Stimulated activated CD4-positive, alpha-beta T cell treated with anti-CD3 and anti-CD28 coated beads, Interleukin-12 subunit alpha, Interleukin-12 subunit beta, amount 100 ng/mL, for 4 hours (primary cell): ENCODE data around the gene CXorf38.
"Not testable (repeated sequence)": the region's sequence is repeated elsewhere in the genome, so short reads cannot be mapped to it uniquely, and the experiment has no call there.

ENCODE experiments used
- DNase-seq: peaks from one replicate; pipeline ENCODE4 v3.0.0-alpha.2; 2020

CXorf38 gene

DNA sequence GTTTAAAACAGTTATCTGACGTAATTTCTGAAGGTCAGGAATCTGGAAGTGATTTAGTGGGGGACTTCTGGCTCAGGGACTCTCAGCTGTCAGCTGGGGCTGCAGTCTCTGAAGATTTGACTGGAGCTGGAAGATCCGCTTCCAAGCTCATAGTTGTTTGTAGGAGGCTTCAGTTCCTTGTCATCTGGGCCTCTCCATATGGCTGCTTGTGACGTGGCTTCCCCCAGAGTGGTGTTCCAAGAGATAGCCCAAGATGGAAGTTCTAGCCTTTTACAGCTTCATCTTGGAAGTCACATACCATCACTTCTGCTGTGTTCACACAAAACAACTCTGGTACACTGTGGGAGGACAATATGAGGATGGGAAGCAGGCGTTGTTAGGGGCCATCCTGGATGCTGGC is 22.1 kb downstream of the CXorf38 start:
- DNase-seq: no peak

DNA sequence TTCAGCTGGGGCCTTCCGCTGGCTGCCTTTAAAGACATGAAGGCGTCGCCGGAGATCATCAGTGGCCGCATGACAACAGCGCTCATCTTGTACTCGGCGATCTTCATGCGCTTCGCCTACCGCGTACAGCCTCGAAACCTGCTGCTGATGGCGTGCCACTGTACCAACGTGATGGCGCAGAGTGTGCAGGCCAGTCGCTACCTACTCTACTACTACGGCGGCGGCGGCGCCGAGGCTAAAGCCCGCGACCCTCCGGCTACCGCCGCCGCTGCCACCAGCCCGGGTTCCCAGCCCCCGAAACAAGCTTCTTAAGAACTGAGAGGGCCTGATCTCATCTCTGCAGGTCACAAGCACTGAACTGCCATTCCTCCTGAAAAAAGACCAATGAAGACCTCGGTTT is 23.7 kb downstream of the CXorf38 start:
- DNase-seq: no peak

DNA sequence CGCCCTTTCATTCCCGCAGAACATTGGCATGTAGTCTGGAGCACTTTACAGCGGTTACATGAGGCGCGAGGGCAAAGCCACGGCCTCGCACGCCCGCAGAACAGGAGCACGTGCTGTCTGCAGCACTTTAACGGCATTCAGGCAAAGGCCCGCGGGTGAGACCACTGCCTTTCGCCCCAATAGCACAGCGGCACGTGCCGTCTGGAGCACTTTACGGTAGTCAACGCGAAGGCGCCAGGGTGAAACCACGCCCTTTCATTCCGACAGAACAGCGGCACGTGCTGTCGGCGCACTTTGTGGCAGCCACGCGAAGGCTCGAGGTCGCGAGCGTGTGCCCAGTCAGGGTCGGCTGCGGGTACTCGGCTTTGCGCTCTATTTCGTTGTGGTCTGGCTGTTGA is 24.2 kb downstream of the CXorf38 start, which contains the start of gene MPC1L:
TSS of gene MPC1L (plus strand) at position 290 of the 398 bp plus-strand sequence. CDS start 138 bp downstream, outside the sequence.
- no peak for DNase-seq

DNA sequence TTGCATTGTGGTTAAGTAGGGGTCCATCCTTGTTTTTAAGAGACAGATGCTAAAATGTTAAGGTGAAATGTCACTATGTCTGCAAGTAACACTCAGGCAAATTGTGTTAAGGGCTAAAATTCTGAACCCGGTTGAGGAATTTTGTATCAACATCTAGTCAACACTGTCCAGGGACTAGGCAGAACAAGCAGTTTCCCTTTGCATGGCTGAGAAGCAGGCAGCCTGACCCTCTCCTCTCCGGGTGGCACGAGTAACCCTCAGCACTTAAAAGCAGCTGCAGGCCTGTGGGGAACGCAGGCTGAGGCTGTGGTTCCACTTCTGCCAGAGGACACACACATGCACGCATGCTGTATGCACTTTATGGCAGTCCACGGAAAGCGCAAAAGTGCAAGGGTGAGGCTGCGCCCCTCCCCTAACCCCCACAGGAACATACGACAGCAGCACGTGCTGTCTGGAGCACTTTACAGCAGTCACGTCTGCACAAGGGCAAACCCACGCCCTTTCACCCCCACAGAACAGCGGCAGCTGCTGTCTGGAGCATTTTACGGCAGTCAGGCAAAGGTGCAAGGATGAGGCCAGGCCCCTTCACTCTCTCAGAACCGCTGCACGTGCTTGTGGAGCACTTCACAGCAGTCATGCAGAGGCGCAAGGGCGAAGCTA is 24.8 kb downstream of the CXorf38 start:
- no peak for DNase-seq

DNA sequence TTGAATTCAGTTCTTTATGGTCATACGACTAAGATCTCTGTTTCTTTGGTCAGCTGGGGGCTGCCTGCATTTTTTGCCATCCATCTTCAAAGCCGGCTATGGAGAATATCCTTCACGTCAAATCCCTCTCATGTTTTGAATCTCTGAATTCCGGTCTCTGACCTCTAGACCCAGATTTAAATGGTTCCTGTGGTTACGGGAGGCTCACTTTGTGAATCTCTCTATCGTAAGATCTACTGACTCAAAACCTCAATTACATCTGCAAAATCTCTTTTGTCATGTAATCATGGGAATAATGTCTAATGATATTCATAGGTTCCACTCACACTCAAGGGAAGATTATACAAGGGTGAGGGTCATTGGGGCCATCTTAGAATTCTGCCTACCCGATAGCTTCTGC is 29.8 kb downstream of the CXorf38 start:
- no peak for DNase-seq

DNA sequence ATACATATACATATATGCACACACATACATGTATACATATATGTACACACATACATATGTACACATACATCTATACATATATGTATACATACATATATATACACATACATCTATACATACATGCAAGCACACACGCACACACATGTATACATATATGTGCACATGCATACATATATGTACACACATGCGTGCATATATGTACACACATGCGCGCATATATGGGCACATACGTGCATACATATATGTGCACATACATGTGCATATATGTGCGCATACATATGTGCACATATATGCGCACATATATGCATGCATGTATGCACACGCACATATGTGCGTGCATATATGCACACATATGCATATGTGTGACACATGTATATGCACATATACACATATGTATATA is 31.4 kb downstream of the CXorf38 start:
- no peak for DNase-seq

DNA sequence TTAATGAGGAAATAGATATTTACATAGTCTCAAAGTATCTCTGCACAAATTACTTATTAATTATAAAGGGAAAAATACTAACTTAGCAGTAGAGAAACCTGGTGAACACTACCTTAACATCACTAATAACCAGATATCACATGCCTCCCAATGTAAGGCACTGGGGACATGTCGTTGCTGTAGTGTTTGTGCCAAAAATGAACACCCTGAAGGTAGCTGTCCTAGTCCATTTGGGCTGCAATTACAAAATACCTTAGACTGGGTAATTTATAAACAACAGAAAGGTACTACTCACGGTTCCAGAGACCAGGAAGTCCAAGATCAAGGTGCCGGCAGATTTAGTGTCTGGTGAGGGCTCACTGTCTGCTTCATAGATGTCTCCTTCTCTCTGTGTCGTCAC is 34.9 kb downstream of the CXorf38 start:
- no peak for DNase-seq

DNA sequence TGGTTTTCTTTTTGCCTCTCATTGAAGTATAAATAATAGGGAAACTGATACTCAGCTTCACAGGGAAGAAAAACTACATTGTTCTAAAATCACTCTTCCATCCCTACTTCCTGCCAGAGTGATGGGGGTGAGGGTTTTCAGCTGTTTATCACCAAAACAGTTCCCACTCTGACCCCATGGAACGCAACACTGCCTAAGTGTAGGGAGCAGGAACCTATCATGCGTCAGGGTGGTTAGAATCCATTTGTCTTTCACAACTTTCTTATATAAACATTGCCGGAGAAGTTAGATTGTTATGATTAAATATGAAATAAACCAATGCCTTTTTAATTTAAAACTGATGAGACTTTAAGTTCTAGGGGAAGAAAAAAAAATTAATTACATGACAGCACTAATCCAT is 40.0 kb downstream of the CXorf38 start:
- DNase-seq: no peak

DNA sequence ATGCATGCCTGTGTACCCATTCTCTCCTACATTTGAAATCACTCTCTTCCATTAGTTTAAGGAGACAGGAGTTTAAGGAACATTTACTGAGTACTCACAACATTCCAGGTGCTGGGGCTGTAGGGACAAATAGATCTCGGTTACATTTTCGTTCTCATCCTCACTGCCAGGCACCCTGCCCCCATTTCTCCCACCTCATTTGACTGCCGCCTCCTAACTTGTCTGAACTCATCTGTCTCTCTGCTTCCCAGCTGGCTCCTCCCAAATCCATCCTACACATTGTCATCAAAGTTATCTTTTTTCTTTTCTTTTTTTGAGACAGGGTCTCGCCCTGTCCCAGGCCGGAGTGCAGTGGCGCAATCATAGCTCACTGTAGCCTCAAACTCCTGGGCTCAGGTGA is 43.9 kb downstream of the CXorf38 start:
- no peak for DNase-seq

DNA sequence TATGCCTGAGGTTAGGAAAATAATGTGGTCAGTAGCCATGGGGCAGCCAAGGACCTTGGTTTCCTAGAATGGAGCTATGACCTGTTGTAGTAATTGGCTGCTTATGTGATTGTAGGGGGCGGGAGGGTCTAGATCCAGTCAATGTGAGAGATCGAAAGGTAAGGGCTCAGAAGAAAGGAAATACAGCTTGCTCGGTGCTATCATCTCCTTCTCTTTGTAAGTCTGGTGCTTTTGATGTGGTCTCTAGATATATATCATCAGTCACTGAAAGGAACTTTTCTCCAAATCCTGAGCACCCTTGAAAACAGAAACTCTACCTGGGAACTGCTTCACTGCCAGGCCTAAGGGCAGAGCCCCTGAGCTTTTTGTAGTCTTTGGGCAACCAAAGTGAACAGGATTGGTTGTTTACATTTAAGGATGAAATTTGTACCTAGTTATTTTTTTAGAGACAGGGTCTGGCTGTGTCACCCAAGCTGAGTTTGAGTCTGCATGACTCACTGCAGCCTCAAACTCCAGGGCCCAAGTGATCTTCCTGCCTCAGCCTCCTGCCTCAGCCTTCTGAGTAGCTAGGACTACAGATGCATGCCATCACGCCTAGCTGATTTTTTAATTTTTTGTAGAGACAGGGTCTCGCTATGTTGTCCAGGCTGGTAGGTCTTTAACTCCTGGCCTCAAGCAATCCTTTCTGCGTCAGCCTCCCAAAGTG is 57.6 kb downstream of the CXorf38 start:
- not testable (repeated sequence) for DNase-seq

DNA sequence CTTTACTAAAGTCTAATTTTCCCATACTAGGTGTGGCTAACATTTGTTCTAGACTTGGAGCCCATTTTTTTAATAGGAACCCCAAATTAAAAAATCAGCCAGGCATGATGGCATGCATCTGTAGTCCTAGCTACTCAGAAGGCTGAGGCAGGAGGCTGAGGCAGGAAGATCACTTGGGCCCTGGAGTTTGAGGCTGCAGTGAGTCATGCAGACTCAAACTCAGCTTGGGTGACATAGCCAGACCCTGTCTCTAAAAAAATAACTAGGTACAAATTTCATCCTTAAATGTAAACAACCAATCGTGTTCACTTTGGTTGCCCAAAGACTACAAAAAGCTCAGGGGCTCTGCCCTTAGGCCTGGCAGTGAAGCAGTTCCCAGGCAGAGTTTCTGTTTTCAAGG is 59.7 kb downstream of the CXorf38 start:
- DNase-seq: not testable (repeated sequence)

DNA sequence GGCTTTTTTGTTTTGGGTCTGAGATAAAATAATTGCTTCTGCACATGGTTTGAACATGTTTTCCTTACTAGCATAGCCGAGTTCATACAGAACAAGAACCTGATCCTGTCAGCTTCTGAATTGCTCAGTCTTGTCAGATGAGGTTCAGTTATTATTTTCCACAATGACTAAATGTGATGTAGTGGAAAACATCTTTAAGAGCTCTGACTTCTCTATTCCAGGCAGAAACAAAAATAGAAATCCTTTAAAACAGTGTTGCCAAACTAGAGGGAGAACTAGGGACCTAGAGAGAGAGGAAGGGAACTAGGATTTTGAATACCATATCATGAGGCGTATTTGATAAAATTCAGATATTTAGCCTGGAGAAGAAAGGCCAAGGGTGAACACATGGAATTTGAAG is 64.5 kb downstream of the CXorf38 start:
- DNase-seq: no peak

DNA sequence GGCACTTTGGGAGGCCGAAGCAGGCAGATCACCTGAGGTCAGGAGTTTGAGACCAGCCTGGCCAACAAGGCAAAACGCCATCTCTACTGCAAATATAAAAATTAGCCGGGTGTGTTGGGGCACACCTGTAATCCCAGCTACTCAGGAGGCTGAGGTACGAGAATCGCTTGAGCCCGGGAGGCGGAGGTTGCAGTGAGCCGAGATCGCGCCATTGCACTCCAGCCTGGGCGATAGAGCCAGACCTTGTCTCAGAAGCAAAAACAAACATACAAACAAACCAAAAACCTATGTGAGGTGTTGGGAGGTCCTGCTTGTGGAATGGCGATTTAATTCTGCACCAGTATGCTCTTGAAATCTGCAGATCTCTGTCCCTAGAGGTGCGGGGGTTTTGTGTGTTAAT is 65.2 kb downstream of the CXorf38 start:
- not testable (repeated sequence) for DNase-seq

DNA sequence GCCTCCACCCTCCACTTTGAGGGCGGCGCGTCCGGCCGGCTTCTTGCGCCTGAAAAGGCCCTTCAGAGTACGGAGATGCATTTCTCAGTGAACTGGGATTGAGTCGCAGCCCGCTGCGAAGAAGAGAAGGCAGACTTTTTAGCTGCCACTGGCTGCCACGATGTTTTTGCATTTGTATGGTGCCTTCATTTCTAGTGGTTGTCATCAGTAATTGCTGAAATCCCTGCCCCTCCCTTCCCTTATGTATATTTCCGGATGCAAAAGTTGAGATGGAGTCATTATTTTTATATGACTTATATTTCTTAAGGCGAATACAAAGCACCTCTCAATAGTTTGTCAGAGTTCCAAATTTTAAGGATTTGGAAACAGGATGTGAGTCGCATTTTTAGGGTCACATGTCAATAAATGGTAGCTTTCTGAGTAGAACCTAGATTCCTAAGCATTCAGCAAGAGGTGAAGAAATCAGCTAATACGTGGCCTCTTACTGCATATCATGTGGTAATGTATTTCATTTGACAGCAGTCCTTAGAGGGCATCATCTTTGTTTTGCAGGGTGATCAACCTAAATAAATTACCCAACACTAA is 65.9 kb downstream of the CXorf38 start:
- DNase-seq: no peak

DNA sequence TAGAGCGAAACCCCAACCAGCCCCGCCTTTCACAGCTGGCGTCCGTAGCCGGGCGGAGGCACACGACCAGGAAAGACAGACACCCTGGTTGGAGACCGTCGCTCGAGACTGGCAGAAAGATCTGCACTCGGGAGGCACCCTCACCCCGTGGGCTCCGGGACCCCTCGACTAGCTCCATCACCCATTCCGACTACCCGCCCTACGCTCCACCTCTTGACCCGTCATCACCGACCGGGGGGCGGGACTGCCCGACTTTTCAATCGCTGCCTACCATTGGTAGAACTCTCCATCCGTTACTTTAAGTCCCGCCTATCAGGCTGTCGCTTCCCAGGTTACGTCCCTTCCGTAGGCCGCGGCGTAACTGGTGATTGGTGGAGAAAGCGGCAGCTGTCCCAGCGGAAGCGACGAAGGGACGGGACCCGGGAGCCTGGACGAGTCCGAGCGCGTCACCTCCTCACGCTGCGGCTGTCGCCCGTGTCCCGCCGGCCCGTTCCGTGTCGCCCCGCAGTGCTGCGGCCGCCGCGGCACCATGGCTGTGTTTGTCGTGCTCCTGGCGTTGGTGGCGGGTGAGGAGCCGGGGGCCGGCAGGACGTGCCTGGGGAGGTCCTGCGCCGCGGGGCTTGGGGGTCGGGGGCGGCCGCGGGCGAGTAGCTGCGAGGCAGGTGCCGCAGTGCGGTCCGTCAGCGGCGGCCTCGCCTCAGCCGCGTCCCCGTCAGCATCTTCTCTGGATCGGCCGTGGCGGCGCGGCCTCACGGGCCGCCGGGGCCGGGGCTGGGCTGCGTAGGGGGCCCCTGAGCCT is 66.6 kb downstream of the CXorf38 start, which contains the start of gene ATP6AP2:
TSS of gene ATP6AP2 (plus strand) at position 434 of the 799 bp plus-strand sequence. CDS start at position 530, 96 bp downstream.
- DNase-seq: peak; percentile 78

DNA sequence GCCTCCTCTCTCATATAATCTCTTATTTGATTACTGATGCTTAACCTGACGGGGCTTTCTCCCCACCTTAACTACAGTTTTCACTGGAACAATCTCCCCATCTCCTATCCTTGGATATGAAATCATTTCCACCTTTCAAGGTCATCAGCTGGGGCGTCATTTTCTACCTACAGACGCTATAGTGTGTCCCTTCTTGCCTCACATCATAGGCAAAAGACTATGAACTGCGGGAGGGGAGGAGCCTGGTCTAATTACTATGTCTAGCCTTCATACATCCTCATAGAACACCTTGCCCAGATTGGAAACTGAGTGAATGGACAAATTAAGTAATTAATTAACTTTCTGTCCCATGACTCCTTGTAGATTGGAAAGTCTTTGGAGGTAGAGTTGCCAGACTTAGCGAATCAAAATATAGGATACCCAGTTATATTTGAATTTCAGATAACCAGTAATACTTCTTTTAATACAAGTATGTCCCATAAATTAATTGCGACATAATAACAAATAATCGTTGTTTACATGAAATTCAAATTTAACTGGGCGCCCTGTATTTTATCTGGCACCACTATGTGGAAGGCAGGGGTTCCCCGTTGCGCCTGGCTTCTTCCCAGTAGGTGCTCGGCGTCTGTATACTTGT is 67.3 kb downstream of the CXorf38 start:
- no peak for DNase-seq

DNA sequence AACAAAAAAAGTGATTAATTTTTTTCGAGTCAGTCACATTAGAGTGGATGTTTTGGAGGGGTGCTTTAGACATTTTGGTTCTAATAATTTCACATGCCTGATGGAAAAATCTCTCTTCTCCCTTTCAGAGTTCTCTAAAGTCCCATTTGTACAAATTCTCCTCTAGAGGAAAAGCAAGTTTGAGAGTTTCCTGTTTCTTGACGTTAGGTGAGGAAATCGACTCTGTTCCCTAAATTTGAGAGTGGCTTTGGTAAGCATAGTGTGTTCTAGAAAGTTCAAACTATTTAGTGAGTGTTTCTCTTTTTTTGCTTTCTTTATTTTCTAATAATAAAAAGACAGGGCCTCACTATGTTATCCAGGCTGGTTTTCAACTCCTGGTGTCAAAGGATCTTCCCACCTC is 68.2 kb downstream of the CXorf38 start:
- DNase-seq: no peak

DNA sequence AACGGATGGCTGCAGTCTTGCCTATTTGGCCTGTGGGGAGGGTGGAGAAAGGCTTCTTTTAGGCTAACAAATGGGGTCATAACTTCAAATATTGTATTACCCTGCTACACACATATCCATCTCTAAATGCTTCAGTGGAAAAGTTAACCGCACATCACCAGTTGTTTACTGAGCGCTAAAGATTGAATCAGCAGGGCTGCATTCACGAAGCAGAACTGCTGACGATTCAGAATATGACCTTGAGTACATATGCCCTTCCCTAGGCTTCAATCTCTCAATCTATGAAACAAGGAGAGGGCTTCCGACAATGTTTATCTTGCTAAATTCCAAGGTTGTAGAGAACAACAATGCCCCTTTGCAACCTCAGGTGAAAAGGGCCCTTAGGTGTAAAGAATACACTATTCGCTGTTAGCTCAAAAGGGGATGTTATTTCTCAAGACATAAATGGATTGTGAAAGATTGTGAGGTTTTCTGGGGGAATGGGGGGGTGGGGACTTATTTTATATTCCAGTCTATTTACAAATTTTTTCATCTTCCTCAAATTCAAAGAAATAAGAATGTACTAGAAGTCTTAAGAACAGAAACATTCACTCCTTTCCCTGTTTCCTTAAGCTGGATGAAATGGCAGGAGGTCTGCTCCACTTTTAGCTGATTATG is 69.2 kb downstream of the CXorf38 start:
- no peak for DNase-seq
